SH-SY5Y (cell line): ENCODE results near the gene CAPN15.

ENCODE experiments used
- GATA2 ChIP-seq: IDR thresholded peaks from 2 replicates; pipeline ENCODE4 v1.6.1; 2011; ENCODE audit warnings: mild to moderate bottlenecking, low read depth, low read length
- GATA3 ChIP-seq: IDR thresholded peaks from 2 replicates; pipeline ENCODE4 v1.6.1; 2011; ENCODE audit warnings: low read depth, mild to moderate bottlenecking, low read length, moderate library complexity

- TF ChIP-seq GATA3 (no peak), GATA2 (no peak)
Observed at GRCh38 chr16:591231-591630, 63.7 kb downstream of the CAPN15 start.
